ENCODE data around the gene FAM187B. TPM values are rescaled to one million over a fixed set of nuclear protein-coding genes. Genes with fewer than 3 reads are reported as not detected.

FAM187B gene
- total RNA-seq, 1 donor from 2014 or later: not detected

- no peaks in the 10 kb centered on the region for H3K36me3 ChIP-seq
- TF ChIP-seq CTCF (IDR thresholded peaks at IDR 0.05; ENCODE audit: borderline replicate concordance): no peak
- peaks cover 14% of the 10 kb centered on the region for H3K27me3 ChIP-seq (ENCODE audit: low read depth)
- no peaks in the 10 kb centered on the region for H3K4me1 ChIP-seq
- peaks cover 4% of the 10 kb centered on the region for H3K9me3 ChIP-seq (replicated peaks)
- H3K4me3 ChIP-seq: no peak overlapping the region
- no peak overlapping the region for H3K27ac ChIP-seq (replicated peaks)
- DNase-seq: no peak
- intact Hi-C loops (cut with micrococcal nuclease): no loop called here
Observed at GRCh38 chr19:35177377-35178274, 50.9 kb downstream of the FAM187B start.

DNA sequence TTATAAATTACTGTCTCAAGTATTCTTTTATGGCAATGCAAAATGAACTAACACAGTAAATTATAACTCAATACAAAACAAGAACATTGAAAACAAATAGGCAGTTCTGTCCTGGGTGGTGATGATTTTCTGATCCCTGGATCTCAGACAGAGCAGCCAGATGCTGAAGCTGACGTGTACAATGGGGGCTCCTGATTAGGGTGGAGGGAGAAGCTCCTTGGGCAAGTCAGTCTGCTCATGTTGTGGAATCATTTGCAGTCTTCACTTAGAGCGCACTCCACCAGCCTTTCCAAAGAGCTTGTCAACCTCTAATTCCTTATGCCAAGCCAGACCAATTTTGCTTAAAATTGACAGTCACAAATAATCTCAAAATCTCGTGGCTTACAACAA, 52.4 kb downstream of the FAM187B start:
- H3K27me3 ChIP-seq (ENCODE audit: low read depth): peaks cover 6% of the 10 kb centered on the region
- no peak for TF ChIP-seq CTCF (IDR thresholded peaks at IDR 0.05; ENCODE audit: borderline replicate concordance)
- no peaks in the 10 kb centered on the region for H3K9me3 ChIP-seq (replicated peaks)
- H3K36me3 ChIP-seq: no peaks in the 10 kb centered on the region
- no peak overlapping the region for H3K27ac ChIP-seq (replicated peaks)
- no peak overlapping the region for H3K4me3 ChIP-seq
- H3K4me1 ChIP-seq: peaks cover 7% of the 10 kb centered on the region
- intact Hi-C loops (cut with micrococcal nuclease): no loop called here
- DNase-seq: no peak

Other genes starting within 250 kb of the FAM187B start
- gene GRAMD1A, start 228.4 kb downstream of the FAM187B start, total RNA-seq: 26.2 TPM
- gene SCN1B, start 198.3 kb downstream of the FAM187B start, total RNA-seq: 52.8 TPM
- 3.4 TPM for gene HPN, start 187.0 kb downstream of the FAM187B start, total RNA-seq
- gene FXYD3, start 112.9 kb downstream of the FAM187B start, total RNA-seq: 1.1 TPM
- gene LGI4, start 93.7 kb downstream of the FAM187B start, total RNA-seq: 8.4 TPM
- gene FXYD1, start 89.9 kb downstream of the FAM187B start, total RNA-seq: 509 TPM
- not detected for gene FXYD7, start 85.5 kb downstream of the FAM187B start, total RNA-seq
- gene FXYD5, start 74.0 kb downstream of the FAM187B start, total RNA-seq: 23.4 TPM
- gene LSR, start 20.3 kb upstream of the FAM187B start, total RNA-seq: 4.5 TPM
- gene USF2, start 40.2 kb upstream of the FAM187B start, total RNA-seq: 147 TPM
- gene HAMP, start 53.8 kb upstream of the FAM187B start, total RNA-seq: not detected
- gene MAG, start 63.4 kb upstream of the FAM187B start, total RNA-seq: not detected
- not detected for gene CD22, start 100.4 kb upstream of the FAM187B start, total RNA-seq
- not detected for gene FFAR1, start 119.2 kb upstream of the FAM187B start, total RNA-seq
- not detected for gene FFAR3, start 129.7 kb upstream of the FAM187B start, total RNA-seq
- gene GPR42, start 142.3 kb upstream of the FAM187B start, total RNA-seq: not detected
- gene FFAR2, start 219.5 kb upstream of the FAM187B start, total RNA-seq: 0.27 TPM